HG02763 (cell line): Measurements from ENCODE around the gene SAMD8.
"Not testable (repeated sequence)": the region's sequence is repeated elsewhere in the genome, so short reads cannot be mapped to it uniquely, and the experiment has no call there.

Source experiments
- ATAC-seq: cut with Tn5 transposase; IDR thresholded peaks from one replicate; pipeline ENCODE4 v1.9.1; 2021; ENCODE audit warnings: mild to moderate bottlenecking, moderate library complexity; ENCODE audit not compliant: unreplicated experiment

SAMD8 gene

DNA sequence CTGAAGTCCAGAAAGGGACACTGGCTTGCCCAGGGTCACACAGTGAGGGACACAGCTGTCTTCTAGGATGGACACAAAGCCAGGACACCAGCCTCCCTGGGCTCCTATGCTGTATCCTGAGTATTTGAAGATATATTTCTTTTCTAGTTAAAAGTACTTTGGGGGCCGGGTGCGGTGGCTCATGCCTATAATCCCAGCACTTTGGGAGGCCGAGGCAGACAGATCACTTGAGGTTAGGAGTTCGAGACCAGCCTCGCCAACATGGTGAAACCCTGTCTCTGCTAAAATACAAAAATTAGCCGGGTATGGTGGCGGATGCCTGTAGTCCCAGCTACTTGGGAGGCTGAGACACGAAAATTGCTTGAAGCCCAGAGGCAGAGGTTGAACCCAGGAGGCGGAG lies 4.6 kb upstream of the SAMD8 start:
- not testable (repeated sequence) for ATAC-seq

DNA sequence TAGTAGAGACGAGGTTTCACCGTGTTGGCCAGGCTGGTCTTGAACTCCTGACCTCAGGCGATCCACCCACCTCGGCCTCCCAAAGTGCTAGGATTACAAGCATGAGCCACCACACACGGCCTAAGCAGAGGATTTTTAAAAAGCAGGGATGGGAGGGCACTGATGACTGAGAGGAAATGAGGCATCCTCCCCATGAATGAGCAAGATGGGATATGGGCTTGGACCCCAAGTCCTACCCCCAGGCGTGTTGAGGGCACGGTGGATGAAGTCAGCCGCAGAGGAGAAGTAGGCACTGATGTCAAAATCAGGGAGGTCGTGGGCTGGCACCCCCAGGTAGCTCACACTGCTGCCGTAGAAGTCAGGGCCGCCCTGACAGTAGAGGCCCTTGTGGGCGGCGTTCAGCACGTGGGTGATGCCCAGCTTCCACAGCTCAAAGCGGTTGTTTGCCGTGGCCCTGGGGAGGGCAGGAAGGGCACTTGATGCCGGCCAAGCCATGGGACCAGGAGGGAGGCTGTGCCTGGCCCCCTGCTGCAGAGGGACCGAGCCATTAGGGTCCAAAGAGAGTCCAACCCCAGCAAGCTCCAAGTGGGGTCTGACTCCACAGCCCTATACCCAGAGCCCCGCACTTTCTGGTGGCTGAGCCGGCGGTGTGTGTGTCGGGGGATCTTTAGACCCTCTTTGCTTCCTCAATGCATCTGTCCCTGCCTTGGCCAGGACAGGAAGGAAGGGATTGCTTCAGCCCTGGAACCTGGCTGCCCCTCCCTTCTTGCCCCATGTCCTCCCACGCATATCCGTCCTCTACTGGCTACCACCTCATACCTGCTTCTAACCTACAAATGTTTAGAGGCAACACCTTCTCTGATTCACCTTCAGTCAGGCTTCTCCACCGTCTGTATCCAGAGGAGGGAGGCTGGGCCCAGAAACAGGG lies 3.4 kb upstream of the SAMD8 start:
- no peak for ATAC-seq

DNA sequence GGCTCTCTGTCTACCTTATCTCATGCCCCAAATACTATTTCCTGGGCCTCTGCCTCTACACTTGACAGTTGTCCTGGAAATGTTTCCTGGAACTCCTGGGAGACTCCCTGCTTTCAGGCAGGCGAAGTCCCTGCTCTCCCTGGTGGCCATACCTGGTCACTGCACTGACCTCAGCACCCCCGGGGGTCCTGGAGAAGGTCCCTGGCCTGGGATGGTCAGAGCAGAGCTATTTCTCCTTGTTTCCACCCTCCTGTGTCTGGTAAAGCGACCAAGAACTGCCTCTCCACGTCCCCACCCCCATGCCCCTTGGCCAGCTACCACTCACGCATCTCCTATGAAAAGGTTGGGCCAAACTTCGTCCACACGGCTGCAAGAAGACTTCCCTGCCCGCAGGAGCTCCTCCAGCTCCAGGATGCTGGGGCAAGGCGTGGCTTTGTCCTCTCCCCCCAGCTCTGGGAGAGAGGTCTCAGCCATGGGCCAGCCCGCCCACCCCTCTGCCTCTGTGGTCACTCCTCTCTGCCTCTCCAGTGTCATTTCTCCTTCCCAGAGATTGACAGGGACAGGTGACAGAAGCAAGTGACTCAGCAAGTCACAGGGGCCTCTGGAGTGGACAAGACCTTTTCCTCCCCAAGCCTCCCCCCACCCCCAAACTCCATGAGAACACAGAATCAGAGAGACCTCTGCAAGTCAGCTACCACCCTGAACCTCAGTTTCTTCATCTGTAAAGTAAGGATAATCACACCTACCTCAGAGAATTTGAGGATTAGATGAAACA lies 2.6 kb upstream of the SAMD8 start:
- no peak for ATAC-seq

DNA sequence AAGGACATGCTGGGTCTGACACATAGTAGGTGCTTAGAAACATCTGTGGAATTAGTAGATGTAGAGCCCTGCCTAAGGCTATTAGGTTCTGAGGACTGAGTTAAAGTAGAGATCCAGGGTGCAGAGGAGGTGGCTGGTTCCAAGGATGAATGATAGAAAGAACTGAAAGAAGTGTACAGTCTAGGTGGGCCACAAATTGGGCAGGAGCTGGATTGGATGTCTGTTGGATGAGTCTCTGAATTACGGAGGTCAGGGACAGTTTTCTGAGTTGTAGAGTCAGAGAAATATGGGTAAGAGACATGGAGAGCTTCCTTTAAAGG lies 2.0 kb upstream of the SAMD8 start:
- ATAC-seq = no peak

DNA sequence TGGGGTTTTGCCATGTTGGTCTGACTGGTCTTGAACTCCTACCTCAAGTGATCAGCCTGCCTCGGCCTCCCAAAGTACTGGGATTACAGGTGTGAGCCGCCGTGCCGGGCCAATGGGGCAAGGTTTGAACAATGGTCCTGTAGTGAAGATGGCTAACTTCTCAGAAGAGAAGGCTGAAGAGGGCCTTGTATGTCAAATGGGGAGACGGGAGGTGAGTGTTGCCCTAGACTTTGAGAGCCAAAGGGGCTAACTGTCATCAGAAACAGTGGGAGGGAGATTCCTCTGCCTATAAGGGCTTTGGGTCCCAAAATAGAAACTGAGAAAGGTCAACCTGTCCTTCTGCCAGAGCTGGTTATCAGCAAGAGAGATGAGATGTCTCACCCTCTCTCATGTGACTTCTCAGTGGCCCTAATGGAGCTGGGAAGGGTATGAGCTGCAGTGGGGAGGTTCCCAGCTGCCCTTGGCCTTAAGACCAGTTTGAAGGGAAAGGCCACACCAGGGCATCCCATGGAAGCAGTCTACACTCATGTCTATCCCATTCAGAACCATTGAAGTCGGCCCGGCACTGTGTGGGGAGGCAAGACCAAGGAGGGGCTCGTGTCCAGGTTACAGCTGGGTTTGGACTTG lies 1.3 kb upstream of the SAMD8 start:
- ATAC-seq = no peak

DNA sequence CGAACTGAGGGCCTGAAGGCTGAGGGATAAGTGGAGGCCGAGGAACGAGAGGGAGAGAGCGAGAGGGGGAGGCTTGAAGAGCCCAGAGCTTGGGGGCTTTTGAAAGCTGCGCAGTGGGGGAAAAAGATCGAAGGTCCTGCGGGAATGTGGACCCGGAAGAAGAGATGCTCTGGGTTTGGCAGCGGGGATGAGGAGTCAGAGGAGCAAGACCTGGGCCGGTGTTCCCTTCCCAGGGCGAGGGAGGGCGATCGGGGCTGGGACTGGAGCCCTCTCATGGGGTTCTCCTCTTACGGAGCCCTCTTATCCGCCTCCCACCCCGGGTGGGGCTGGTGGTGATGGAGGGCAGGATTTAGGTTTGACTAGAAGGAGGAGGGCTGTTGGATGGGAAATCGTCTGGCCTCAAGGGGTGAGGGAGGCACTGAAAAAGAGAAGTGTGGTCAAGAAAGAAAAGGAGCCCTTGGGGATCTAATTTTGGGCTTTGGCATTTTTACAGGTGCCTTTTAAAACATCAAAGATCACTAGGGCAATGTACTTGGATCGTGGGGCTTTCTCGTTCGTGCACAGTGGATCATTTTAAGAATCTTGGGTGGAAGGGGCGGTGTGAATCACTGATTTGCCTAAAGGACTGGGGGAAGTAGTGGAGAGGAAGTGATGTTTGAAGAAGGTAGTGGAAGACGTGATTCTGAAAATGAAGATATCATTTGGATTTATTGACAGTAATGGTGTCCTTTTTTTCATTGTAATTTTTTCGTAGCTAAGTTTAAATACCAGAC lies 637 bp downstream of the SAMD8 start:
- peak; percentile 18 for ATAC-seq

DNA sequence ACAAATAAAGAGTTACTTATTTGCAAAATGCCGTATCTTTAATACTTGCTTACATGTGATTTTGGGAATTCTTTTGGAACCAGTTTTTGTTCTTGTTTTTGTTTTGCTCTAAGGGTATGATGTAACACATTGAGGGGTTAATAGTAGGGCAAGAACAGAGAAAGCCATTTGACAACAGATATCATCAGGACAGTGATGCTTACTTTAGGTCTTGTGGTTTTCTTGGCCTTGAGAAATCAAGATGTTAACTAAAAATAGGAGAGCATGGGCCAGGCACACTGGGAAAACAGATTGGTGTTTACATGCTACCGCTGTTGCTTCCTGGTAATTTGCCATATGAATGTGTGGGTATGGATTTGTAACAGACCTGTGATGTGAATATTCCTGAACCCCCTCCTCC lies 3.7 kb downstream of the SAMD8 start:
- ATAC-seq = no peak

DNA sequence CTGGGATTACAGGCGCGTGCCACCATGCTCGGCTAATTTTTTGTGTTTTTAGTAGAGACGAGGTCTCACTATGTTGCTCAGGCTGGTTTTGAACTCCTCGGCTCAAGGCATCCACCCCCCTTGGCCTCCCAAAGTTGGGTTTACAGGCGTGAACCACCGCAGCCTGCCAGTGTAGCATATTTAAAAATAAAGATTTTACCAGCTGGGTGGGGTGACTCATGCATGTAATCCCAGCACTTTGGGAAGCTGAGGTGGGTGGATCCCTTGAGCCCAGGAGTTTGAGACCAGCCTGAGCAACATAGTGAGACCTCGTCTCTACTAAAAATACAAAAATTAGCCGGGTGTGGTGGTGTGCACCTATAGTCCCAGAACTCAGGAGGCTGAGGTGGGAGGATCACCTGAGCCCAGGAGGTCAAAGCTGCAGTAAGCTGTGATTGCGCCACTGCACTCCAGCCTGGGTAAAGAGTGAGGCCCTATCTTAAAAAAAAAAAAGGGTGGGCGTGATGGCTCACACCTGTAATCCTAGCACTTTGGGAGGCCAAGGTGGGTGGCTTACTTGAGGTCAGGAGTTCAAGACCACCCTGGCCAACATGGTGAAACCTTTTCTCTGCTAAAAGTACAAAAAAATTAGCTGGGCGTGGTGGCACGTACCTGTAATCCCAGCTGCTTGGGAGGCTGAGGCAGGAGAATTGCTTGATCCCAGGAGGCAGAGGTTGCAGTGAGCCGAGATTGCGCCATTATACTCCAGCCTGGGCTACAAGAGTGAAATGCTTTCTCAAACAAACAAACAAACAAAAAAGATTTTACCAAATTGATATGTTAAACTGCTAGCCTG lies 5.7 kb downstream of the SAMD8 start:
- ATAC-seq = not testable (repeated sequence)

DNA sequence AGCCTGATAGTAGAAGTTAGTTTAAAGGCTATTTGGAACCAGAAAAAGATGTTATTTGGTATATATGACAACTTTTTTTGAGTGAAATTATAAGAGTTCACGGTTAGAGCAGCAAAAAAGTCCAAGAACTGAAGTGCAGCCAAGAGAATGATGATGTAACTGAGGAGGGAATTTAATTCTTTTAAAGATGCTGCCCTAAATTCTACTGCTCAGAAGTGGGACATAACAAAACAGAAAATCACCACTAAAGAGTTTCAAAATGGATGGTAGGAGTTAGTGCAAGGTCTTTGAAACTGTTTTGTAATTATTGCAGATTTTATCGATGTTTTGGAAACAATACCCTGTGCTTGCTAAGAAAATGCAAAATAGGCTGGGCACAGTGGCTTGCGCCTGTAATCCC lies 6.5 kb downstream of the SAMD8 start:
- ATAC-seq = no peak

DNA sequence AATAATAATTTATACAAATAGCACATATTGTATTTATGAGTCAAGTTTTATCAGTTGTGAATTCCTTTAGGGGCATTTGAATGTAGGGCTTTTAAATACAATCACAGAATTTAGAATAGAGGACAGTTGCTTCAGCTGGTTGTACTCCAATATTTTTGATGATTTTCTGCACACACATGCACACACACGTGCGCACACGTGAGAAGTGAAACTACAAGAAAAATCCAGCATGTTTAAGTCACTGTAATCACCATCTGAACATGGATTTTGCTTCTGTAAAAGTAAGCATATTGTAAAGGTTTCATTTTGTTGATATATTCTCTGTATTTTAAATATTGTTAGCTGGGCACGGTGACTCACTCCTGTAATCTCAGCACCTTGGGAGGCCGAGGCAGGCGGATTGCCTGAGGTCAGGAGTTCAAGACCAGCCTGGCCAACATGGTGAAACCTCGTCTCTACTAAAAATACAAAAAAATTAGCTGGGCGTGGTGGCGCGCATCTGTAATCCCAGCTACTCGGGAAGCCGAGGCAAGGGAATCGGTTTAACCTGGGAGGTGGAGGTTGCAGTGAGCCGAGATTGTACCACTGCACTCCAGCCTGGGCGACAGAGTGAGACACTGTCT lies 8.1 kb downstream of the SAMD8 start:
- not testable (repeated sequence) for ATAC-seq

DNA sequence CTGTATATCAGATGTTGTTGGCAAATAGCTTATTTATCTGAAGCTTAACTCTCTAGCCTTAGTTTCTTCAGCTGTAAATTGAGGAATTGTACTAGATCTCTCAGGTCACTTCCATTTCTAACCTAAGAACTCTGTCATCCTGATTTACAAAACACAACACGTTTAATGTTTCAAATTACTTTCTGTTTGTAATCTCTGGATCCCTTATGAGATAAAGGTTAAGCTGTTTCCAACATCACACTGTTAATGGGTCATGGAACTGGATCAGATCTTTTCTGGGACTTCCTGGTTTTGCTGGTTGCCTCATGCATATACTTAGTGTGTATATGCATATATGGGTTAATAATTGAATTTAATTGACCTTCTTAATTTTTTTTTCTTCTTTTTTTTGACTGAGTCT lies 9.9 kb downstream of the SAMD8 start:
- no peak for ATAC-seq

DNA sequence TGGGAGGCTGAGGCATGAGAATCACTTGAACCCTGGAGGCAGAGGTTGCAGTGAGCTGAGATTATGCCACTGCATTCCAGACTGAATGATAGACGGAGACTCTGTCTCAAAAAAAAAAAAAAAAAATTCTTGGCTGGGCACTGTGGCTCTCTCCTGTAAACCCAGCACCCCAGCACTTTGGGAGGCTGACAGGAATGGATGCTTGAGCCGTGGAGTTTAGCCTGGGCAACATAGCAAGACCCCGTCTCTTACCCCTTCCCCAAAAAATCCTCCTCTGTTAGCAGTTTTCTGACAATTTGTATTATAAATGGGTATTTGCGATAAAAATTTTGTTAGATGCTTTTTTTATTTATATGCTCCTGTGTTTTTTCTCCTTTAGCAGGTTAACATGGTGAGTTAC lies 11.0 kb downstream of the SAMD8 start:
- ATAC-seq = no peak

DNA sequence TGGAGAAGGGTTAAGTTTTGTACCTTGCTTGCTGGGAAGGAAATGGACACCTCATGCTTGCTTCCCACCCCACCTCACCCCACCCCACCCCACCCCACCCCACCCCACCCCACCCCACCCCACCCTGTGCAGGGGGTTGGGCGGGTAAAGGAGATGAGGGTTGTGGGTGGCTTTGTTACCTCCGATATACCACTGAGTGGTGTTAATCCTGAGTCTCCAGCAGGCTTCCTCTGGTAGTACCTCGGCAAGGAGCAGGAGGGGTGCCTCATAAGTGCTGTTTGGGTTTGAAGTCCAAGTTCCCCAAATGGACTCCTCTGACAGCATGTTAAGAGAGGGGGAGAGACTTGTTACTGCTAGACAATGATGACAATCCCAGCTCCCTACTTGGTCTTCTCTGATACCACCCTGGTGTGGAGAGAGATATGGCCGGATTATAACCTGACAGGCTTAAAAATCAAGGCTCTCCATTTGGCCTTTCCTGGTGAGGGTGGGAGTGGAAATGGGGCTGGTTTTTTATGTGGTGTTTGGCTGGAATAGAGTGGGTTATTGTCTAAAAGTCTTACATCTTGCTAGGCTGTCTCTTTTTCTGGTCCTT lies 11.7 kb downstream of the SAMD8 start:
- no peak for ATAC-seq

DNA sequence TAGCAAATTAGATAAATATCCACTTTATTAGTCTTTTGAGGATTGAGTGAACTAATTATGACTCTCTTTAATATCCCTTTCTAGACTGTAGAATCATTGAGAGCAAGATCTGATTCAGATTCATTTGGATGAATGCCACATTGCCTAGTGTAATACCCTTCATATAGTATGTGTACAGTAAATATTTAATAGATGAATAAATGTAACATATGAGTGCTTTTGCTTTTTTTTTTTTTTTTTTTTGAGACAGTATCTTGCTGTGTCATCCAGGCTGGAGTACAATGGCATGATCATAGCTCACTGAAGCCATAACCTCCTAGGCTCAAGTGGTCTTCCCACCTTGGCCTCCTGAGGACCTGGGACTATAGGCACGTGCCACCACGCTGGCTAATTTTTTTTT lies 14.8 kb downstream of the SAMD8 start:
- no peak for ATAC-seq

DNA sequence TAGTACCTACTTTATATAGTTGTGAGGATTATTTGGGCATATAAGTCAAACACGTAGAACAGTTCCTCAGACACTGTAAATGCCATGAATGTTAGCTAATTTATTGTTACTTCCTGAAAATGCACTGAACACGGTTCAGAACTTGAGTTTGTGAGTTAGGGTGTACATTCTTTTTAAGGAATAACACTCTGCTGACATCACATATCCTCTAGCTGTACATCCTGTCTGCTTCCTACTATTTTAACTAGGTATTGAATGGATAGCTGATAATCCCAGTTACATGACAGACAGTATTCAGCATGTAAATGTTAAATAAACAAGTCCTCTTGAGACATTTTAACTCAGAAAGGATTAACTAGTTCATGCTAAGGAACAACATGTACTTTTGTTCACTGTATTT lies 16.0 kb downstream of the SAMD8 start:
- no peak for ATAC-seq

DNA sequence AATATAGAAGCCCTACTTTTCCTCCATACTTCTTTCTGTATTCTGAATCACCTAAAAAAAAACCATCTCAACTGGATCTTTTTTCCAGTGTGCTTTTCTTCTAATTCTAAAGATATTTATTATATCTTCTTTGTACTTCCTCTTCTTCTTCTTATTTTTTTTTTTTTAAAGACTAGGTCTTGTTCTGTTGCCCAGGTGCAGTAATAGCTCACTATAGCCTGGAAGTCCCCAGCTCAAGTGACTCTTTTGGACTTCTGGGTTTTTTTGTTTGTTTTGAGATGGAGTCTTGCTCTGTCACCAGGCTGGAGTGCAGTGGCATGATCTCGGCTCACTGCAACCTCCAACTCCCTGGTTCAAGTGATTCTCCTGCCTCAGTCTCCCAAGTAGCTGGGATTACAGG lies 17.5 kb downstream of the SAMD8 start:
- ATAC-seq = not testable (repeated sequence)

DNA sequence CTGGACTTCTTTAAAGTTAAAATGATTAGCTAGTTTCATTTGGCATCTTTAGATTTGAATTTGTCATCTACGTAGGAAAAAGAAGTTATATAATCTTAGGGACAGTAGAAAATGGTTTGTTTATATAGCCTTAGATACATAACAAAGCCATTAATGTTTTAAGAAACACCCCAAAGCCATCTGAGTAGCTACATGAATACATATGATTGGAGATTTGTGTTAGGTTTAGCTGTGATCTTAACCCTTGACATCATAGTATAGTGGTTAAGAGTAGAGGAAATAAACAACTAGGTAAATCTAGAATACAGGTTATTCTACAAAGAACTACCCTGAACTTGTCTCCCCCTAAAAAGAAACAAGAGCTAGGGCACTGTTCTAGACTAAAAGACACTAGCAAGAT lies 18.1 kb downstream of the SAMD8 start:
- no peak for ATAC-seq

DNA sequence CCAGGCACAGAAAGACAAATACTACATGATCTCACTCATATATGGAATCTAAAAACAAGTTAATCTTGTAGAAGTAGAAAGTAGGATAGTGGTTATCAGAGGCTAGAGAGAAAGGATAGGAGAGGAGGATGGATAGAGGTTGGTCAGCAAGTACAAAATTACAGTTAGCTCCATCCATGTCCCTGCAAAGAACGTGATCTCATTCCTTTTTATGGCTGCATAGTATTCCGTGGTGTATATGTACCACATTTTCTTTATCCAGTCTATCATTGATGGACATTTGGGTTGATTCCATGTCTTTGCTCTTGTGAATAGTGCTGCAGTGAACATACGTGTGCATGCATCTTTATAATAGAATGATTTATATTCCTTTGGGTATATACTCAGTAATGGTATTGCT lies 22.2 kb downstream of the SAMD8 start:
- ATAC-seq = not testable (repeated sequence)

DNA sequence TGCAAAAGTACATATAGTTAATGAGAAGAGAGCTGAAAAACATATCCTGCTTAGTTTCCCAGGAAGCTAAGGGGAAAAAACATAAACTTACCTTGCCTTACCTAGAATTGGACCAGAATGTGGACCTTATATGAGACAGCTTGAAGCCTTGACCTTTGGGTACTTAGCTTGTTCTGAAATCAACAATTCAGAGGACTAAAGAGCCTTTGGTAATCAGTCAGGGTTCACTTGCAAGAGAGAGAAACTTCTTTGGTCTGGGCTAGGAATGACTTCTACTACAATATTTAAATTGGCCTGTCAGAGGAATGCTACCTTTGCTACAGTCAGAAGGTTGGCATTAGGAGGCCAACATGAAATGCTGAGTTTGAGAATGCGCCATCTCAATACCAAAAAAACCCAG lies 24.9 kb downstream of the SAMD8 start:
- ATAC-seq = no peak
